OCI-LY7 (cell line): ENCODE data around the gene DPEP2NB. TPM values are rescaled to one million over a fixed set of nuclear protein-coding genes. Genes with fewer than 3 reads are reported as not detected.

ENCODE experiments used
- BruUV-seq: library from RNA; stranded (reverse); fragments of 400-500 nt; replicated peaks from 2 replicates; lab custom pipeline; 2021; lab: Mats Ljungman, UMichigan
- CTCF ChIA-PET: fragments of 300-600 bp; sonication (Branson Sonifier 250); formaldehyde crosslinking; loops from one replicate; lab custom pipeline; 2022; ENCODE audit warnings: antibody characterized with exemption; ENCODE audit not compliant: unreplicated experiment; lab: Charles Lee
- POLR2A ChIA-PET: fragments of 300-600 bp; sonication (Branson Sonifier 250); formaldehyde crosslinking; loops from one replicate; lab custom pipeline; 2022; ENCODE audit warnings: antibody characterized with exemption; lab: Charles Lee
- DNase-seq: peaks from one replicate; pipeline ENCODE4 v3.0.0-alpha.2; 2015; ENCODE audit warnings: low spot score
- H2AFZ ChIP-seq: fragments of 200-600 bp; sonication (generic), shearing (Covaris generic); 2 replicates; pipeline ENCODE4 v1.6.1; 2014; ENCODE audit warnings: mild to moderate bottlenecking, antibody characterized with exemption, low read length, moderate library complexity
- H3K27ac ChIP-seq: fragments of 200-600 bp; sonication (generic); 2 replicates; pipeline ENCODE4 v1.5.1; 2014; ENCODE audit warnings: mixed run types, low read depth, mild to moderate bottlenecking, moderate library complexity, low read length, inconsistent platforms; ENCODE audit not compliant: poor library complexity, severe bottlenecking
- H3K36me3 ChIP-seq: fragments of 200-600 bp; sonication (generic); 2 replicates; pipeline ENCODE4 v1.6.1; 2014; ENCODE audit warnings: mild to moderate bottlenecking, antibody characterized with exemption, low read length, moderate library complexity, mixed read lengths; ENCODE audit not compliant: insufficient read depth
- H3K4me1 ChIP-seq: fragments of 200-600 bp; sonication (generic); 2 replicates; pipeline ENCODE4 v1.5.1; 2014; ENCODE audit warnings: mild to moderate bottlenecking, low read length; ENCODE audit not compliant: insufficient read depth, poor library complexity, severe bottlenecking
- H3K4me2 ChIP-seq: fragments of 200-600 bp; sonication (generic); 2 replicates; pipeline ENCODE4 v1.6.1; 2014; ENCODE audit warnings: mild to moderate bottlenecking, low read length
- H3K4me3 ChIP-seq: fragments of 200-600 bp; sonication (generic); 2 replicates; pipeline ENCODE4 v1.5.1; 2014; ENCODE audit warnings: mild to moderate bottlenecking, low read depth, low read length; ENCODE audit not compliant: poor library complexity, severe bottlenecking
- H3K79me2 ChIP-seq: fragments of 200-600 bp; sonication (generic); 2 replicates; pipeline ENCODE4 v1.6.1; 2016; ENCODE audit warnings: low read depth, mild to moderate bottlenecking, low read length, moderate library complexity, mixed read lengths; ENCODE audit not compliant: insufficient read depth
- H3K9me2 ChIP-seq: fragments of 200-600 bp; sonication (generic); 2 replicates; pipeline ENCODE4 v1.6.1; 2016; ENCODE audit warnings: mild to moderate bottlenecking, low read length, mixed read lengths; ENCODE audit not compliant: insufficient read depth
- H3K9me3 ChIP-seq: fragments of 200-600 bp; sonication (generic); 2 replicates; pipeline ENCODE4 v1.6.1; 2014; ENCODE audit warnings: mild to moderate bottlenecking, mixed run types, low read length, mixed read lengths
- H4K20me1 ChIP-seq: fragments of 200-600 bp; sonication (generic); 2 replicates; pipeline ENCODE4 v1.6.1; 2014; ENCODE audit warnings: mild to moderate bottlenecking, antibody characterized with exemption, low read length, moderate library complexity, mixed read lengths; ENCODE audit not compliant: insufficient read depth
- CTCF ChIP-seq: fragments of 200-600 bp; sonication (generic); conservative IDR thresholded peaks from 2 replicates; pipeline ENCODE4 v1.5.1; 2014; ENCODE audit warnings: mild to moderate bottlenecking, antibody characterized with exemption, low read length, moderate library complexity, mixed read lengths
- EZH2phosphoT487 ChIP-seq: fragments of 200-600 bp; sonication (generic); IDR thresholded peaks from 2 replicates; pipeline ENCODE4 v1.6.1; 2018; ENCODE audit warnings: low read depth, borderline replicate concordance, mild to moderate bottlenecking, mixed run types, antibody characterized with exemption, low read length, moderate library complexity, mixed read lengths
- intact Hi-C: fragments of 100-400 bp; cut with micrococcal nuclease; formaldehyde crosslinking; loops from one replicate; pipeline ENCODE4 v1.10.0; 2022; ENCODE audit not compliant: unreplicated experiment
- total RNA-seq, 2 experiments: library from RNA; depleted of rRNA in 1 of 2; stranded (reverse); fragments of >200 nt in 1 of 2; shearing (Covaris generic) in 1 of 2; gene quantifications; 2 replicates each; pipeline ENCODE4 v1.2.3, GENCODE V29; 2014 to 2022

Gene DPEP2NB
- total RNA-seq, 2 experiments from 2014 or later: not detected

- Histone ChIP-seq H2AFZ (peak overlapping the region; percentile 87), H3K9me2 (no peaks in the 10 kb centered on the region), H3K9me3 (no peaks in the 10 kb centered on the region), H3K4me1 (peaks cover 15% of the 10 kb centered on the region), H4K20me1 (no peaks in the 10 kb centered on the region), H3K27ac (no peak overlapping the region), H3K4me3 (peak overlapping the region; percentile 45), H3K79me2 (no peaks in the 10 kb centered on the region), H3K4me2 (peak overlapping the region; percentile 64), H3K36me3 (no peaks in the 10 kb centered on the region)
- ChIA-PET CTCF (interaction anchor here (0.6 to 1.2 kb wide), 3 partner anchors 11 to 81 kb away, joined by 3 to 5 read pairs (median 3); no protein-coding TSS in a partner anchor), POLR2A (interaction anchor here (0.7 to 0.9 kb wide), 2 partner anchors 10 to 47 kb away, joined by 3 to 6 read pairs; no protein-coding TSS in a partner anchor)
- intact Hi-C loops: loop anchor here (1.0 kb wide), 3 partner anchors 25 to 236 kb away; partner anchors contain the start of gene SLC12A4
- peak; percentile 88 for DNase-seq
- TF ChIP-seq CTCF (peak; percentile 95), EZH2phosphoT487 (no peak)
- no TSS peak for BruUV-seq
Measured at GRCh38 chr16:67993207-67994039, 22.3 kb downstream of the DPEP2NB start.

GRCh38 chr16:67992661-67993206 is 23.0 kb downstream of the DPEP2NB start:
- ChIA-PET POLR2A (no interaction called here), CTCF (no interaction called here)
- no peak for TF ChIP-seq EZH2phosphoT487
- no peak overlapping the region for H3K27ac ChIP-seq
- no peaks in the 10 kb centered on the region for H3K9me3 ChIP-seq
- H3K4me1 ChIP-seq: peaks cover 15% of the 10 kb centered on the region
- no peaks in the 10 kb centered on the region for H3K9me2 ChIP-seq
- peak overlapping the region; percentile 64; the same call in 1 of the 2 replicates for H3K4me2 ChIP-seq
- no peaks in the 10 kb centered on the region for H4K20me1 ChIP-seq
- no peak overlapping the region for H3K4me3 ChIP-seq
- intact Hi-C loops: loop anchor here (1.0 kb wide), 3 partner anchors 24 to 237 kb away; partner anchors contain the start of gene SLC12A4
- BruUV-seq: no TSS peak
- no peaks in the 10 kb centered on the region for H3K36me3 ChIP-seq
- H2AFZ ChIP-seq: peak overlapping the region; percentile 87
- no peak for DNase-seq
- H3K79me2 ChIP-seq: no peaks in the 10 kb centered on the region

- Histone ChIP-seq H4K20me1 (no peaks in the 10 kb centered on the region), H3K9me2 (no peaks in the 10 kb centered on the region), H2AFZ (no peak overlapping the region), H3K36me3 (no peaks in the 10 kb centered on the region), H3K4me2 (no peak overlapping the region), H3K79me2 (no peaks in the 10 kb centered on the region), H3K4me1 (peaks cover 20% of the 10 kb centered on the region), H3K4me3 (no peak overlapping the region), H3K27ac (no peak overlapping the region), H3K9me3 (no peaks in the 10 kb centered on the region)
- ChIA-PET CTCF (no interaction called here), POLR2A (no interaction called here)
- intact Hi-C loops: no loop called here
- TF ChIP-seq EZH2phosphoT487 (no peak), CTCF (no peak)
- no peak for DNase-seq
- BruUV-seq: no TSS peak
Measured at GRCh38 chr16:67990018-67990386, 25.7 kb downstream of the DPEP2NB start.
